ENCODE data around the gene PHRF1. TPM values are rescaled to one million over a fixed set of nuclear protein-coding genes. Genes with fewer than 3 reads are reported as not detected.

PHRF1 gene
- total RNA-seq, 2 experiments from 2014 or later, result 38.7 to 39.1 TPM

GRCh38 chr11:541433-541885 is 34.8 kb upstream of the PHRF1 start:
- Mint-ChIP-seq H3K4me1 (peaks cover 17% of the 10 kb centered on the region), H3K27me3 (no peaks in the 10 kb centered on the region), H3K4me3 (no peak overlapping the region), H3K36me3 (ENCODE audit: low read depth) (no peaks in the 10 kb centered on the region), H3K27ac (no peak overlapping the region), H3K9me3 (no peaks in the 10 kb centered on the region)
- CTCF ChIA-PET, result no interaction called here
- DNase-seq, result no peak
- POLR2A ChIA-PET, result no interaction called here

- H3K36me3 Mint-ChIP-seq (ENCODE audit: low read depth), result no peaks in the 10 kb centered on the region
- ChIA-PET CTCF (no interaction called here), POLR2A (no interaction called here)
- no peaks in the 10 kb centered on the region for H3K4me1 Mint-ChIP-seq
- DNase-seq, result no peak
- no peak overlapping the region for H3K4me3 Mint-ChIP-seq
- no peak overlapping the region for H3K27ac Mint-ChIP-seq
- no peaks in the 10 kb centered on the region for H3K9me3 Mint-ChIP-seq
- no peaks in the 10 kb centered on the region for H3K27me3 Mint-ChIP-seq
These were observed 31.5 kb upstream of the PHRF1 start for GRCh38 chr11:544817-545166.

GRCh38 chr11:545171-545570 is 31.1 kb upstream of the PHRF1 start:
- H3K4me1 Mint-ChIP-seq, result no peaks in the 10 kb centered on the region
- H3K9me3 Mint-ChIP-seq, result no peaks in the 10 kb centered on the region
- H3K4me3 Mint-ChIP-seq, result no peak overlapping the region
- ChIA-PET POLR2A (no interaction called here), CTCF (no interaction called here)
- H3K36me3 Mint-ChIP-seq (ENCODE audit: low read depth), result no peaks in the 10 kb centered on the region
- DNase-seq, result no peak
- H3K27ac Mint-ChIP-seq, result no peak overlapping the region
- H3K27me3 Mint-ChIP-seq, result no peaks in the 10 kb centered on the region

GRCh38 chr11:548700-549603 is 27.3 kb upstream of the PHRF1 start:
- ChIA-PET CTCF (no interaction called here), POLR2A (interaction anchor here (0.9 kb wide), 1 partner anchor 7 kb away, joined by 3 read pairs; no protein-coding TSS in a partner anchor)
- Mint-ChIP-seq H3K36me3 (ENCODE audit: low read depth) (no peaks in the 10 kb centered on the region), H3K9me3 (no peaks in the 10 kb centered on the region), H3K4me1 (no peaks in the 10 kb centered on the region), H3K27me3 (no peaks in the 10 kb centered on the region), H3K27ac (no peak overlapping the region), H3K4me3 (no peak overlapping the region)
- DNase-seq, result no peak

- no peak overlapping the region for H3K27ac Mint-ChIP-seq
- no peaks in the 10 kb centered on the region for H3K27me3 Mint-ChIP-seq
- no peaks in the 10 kb centered on the region for H3K9me3 Mint-ChIP-seq
- ChIA-PET POLR2A (no interaction called here), CTCF (no interaction called here)
- H3K4me1 Mint-ChIP-seq, result no peaks in the 10 kb centered on the region
- H3K36me3 Mint-ChIP-seq (ENCODE audit: low read depth), result no peaks in the 10 kb centered on the region
- no peak overlapping the region for H3K4me3 Mint-ChIP-seq
- DNase-seq, result no peak
These were observed 26.1 kb upstream of the PHRF1 start for GRCh38 chr11:550021-550745.

GRCh38 chr11:550746-551085 is 25.6 kb upstream of the PHRF1 start:
- H3K27ac Mint-ChIP-seq, result no peak overlapping the region
- no peaks in the 10 kb centered on the region for H3K9me3 Mint-ChIP-seq
- no peak overlapping the region for H3K4me3 Mint-ChIP-seq
- DNase-seq, result no peak
- no peaks in the 10 kb centered on the region for H3K4me1 Mint-ChIP-seq
- ChIA-PET POLR2A (no interaction called here), CTCF (no interaction called here)
- H3K36me3 Mint-ChIP-seq (ENCODE audit: low read depth), result no peaks in the 10 kb centered on the region
- no peaks in the 10 kb centered on the region for H3K27me3 Mint-ChIP-seq

GRCh38 chr11:551131-551530 is 25.1 kb upstream of the PHRF1 start:
- Mint-ChIP-seq H3K36me3 (ENCODE audit: low read depth) (no peaks in the 10 kb centered on the region), H3K9me3 (no peaks in the 10 kb centered on the region), H3K27ac (no peak overlapping the region), H3K4me1 (no peaks in the 10 kb centered on the region), H3K4me3 (no peak overlapping the region), H3K27me3 (peaks cover under 1% of the 10 kb centered on the region)
- POLR2A ChIA-PET, result no interaction called here
- no peak for DNase-seq
- CTCF ChIA-PET, result no interaction called here

GRCh38 chr11:551596-551995 is 24.7 kb upstream of the PHRF1 start:
- H3K36me3 Mint-ChIP-seq (ENCODE audit: low read depth), result no peaks in the 10 kb centered on the region
- no peaks in the 10 kb centered on the region for H3K9me3 Mint-ChIP-seq
- CTCF ChIA-PET, result no interaction called here
- H3K4me3 Mint-ChIP-seq, result no peak overlapping the region
- H3K4me1 Mint-ChIP-seq, result peaks cover 4% of the 10 kb centered on the region
- POLR2A ChIA-PET, result no interaction called here
- no peak for DNase-seq
- peaks cover 5% of the 10 kb centered on the region for H3K27me3 Mint-ChIP-seq
- H3K27ac Mint-ChIP-seq, result no peak overlapping the region

GRCh38 chr11:553083-553987 is 22.9 kb upstream of the PHRF1 start:
- Mint-ChIP-seq H3K27ac (no peak overlapping the region), H3K9me3 (no peaks in the 10 kb centered on the region), H3K4me3 (no peak overlapping the region), H3K4me1 (peaks cover 4% of the 10 kb centered on the region), H3K36me3 (ENCODE audit: low read depth) (no peaks in the 10 kb centered on the region), H3K27me3 (peaks cover 12% of the 10 kb centered on the region)
- CTCF ChIA-PET, result interaction anchor here (1.4 to 2.8 kb wide), 3 partner anchors 11 to 171 kb away, joined by 5 to 17 read pairs (median 7); partner anchors contain the start of gene PHRF1
- POLR2A ChIA-PET, result interaction anchor here (2.0 to 5.9 kb wide), 2 partner anchors 15 to 142 kb away, joined by 11 to 25 read pairs; partner anchors contain the start of genes DEAF1 and TMEM80
- DNase-seq, result no peak

GRCh38 chr11:553988-554340 is 22.3 kb upstream of the PHRF1 start:
- Mint-ChIP-seq H3K27ac (no peak overlapping the region), H3K27me3 (peaks cover 12% of the 10 kb centered on the region), H3K4me3 (no peak overlapping the region), H3K9me3 (no peaks in the 10 kb centered on the region), H3K36me3 (ENCODE audit: low read depth) (no peaks in the 10 kb centered on the region), H3K4me1 (peaks cover 4% of the 10 kb centered on the region)
- DNase-seq, result no peak
- ChIA-PET POLR2A (interaction anchor here (2.0 to 5.9 kb wide), 3 partner anchors 14 to 142 kb away, joined by 11 to 25 read pairs (median 20); partner anchors contain the start of genes DEAF1, PHRF1 and TMEM80), CTCF (interaction anchor here (1.1 to 3.1 kb wide), 6 partner anchors 11 to 172 kb away, joined by 4 to 17 read pairs (median 6); partner anchors contain the start of gene PHRF1)

- H3K27ac Mint-ChIP-seq, result no peak overlapping the region
- ChIA-PET CTCF (interaction anchor here (0.6 to 3.1 kb wide), 18 partner anchors 10 to 373 kb away, joined by 3 to 17 read pairs (median 4); partner anchors contain the start of genes DEAF1 and PHRF1), POLR2A (interaction anchor here (0.8 to 5.9 kb wide), 8 partner anchors 9 to 172 kb away, joined by 3 to 25 read pairs (median 8); partner anchors contain the start of genes DEAF1, IRF7, PHRF1 and TMEM80)
- peak; percentile 77 for DNase-seq
- peaks cover 4% of the 10 kb centered on the region for H3K4me1 Mint-ChIP-seq
- peak overlapping the region; percentile 39 for H3K4me3 Mint-ChIP-seq
- no peaks in the 10 kb centered on the region for H3K36me3 Mint-ChIP-seq (ENCODE audit: low read depth)
- H3K27me3 Mint-ChIP-seq, result peaks cover 12% of the 10 kb centered on the region
- H3K9me3 Mint-ChIP-seq, result no peaks in the 10 kb centered on the region
These were observed 21.6 kb upstream of the PHRF1 start for GRCh38 chr11:554428-555226.

- ChIA-PET POLR2A (interaction anchor here (0.8 to 5.9 kb wide), 7 partner anchors 13 to 171 kb away, joined by 3 to 25 read pairs (median 10); partner anchors contain the start of genes DEAF1, IRF7, PHRF1 and TMEM80), CTCF (interaction anchor here (1.0 to 3.1 kb wide), 11 partner anchors 9 to 171 kb away, joined by 3 to 17 read pairs (median 6); no protein-coding TSS in a partner anchor)
- Mint-ChIP-seq H3K4me1 (peaks cover 9% of the 10 kb centered on the region), H3K36me3 (ENCODE audit: low read depth) (no peaks in the 10 kb centered on the region), H3K9me3 (no peaks in the 10 kb centered on the region), H3K27ac (no peak overlapping the region), H3K27me3 (peaks cover 15% of the 10 kb centered on the region), H3K4me3 (no peak overlapping the region)
- no peak for DNase-seq
These were observed 21.0 kb upstream of the PHRF1 start for GRCh38 chr11:555227-555779.

All from activated CD4-positive, alpha-beta memory T cell treated with anti-CD3 and anti-CD28 coated beads, Interleukin-2, amount 10 ng/mL, durations not matched to agents 7 days and 5 days (primary cell).